ENCODE data around the gene OR6J1. TPM values are rescaled to one million over a fixed set of nuclear protein-coding genes. Genes with fewer than 3 reads are reported as not detected.
A peak's percentile ranks its signal among the peaks of the same experiment; 100 is the strongest.

OR6J1 gene
- total and polyA plus RNA-seq, 2 of the 13 experiments (the other 11 are each of a cell fraction or from before 2014, with no cell fraction given) = not detected

DNA sequence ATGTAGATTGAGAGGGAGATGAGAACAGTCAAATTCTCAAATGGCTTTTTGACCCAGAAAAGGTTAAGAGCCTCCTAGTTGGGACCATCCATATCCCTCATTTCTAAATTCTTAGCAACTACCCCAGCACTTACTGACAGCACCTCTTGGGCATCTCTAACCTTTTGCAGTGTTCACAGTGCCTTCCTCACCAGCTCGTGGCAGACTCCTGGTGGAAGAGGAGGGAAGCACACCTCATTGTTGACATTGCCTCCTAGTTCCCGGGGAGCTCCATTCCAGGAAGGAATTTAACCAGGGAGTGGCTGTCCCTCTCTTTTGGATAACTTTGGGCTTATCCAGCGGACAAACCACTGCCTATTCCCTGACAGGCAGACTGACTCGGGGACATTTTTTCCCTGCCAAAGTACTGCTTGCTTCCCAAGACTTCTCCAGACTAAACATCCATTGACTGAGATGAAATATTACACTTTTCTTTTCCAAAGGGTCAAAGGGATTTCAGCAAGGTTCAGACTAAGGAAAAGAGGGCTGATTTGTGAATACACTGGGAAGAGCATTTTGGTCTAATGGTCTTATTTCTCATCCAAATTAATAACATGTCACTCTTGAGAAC is 9.0 kb upstream of the OR6J1 start (continued):
- TF ChIP-seq KLF6 (CRISPR knock-in tag; IDR thresholded peaks at IDR 0.05) (0 out of 2 replicates have a peak, but pooled peaks have one; percentile 68), ZNF331 (CRISPR knock-in tag; IDR thresholded peaks at IDR 0.05) (peak; percentile 84), ZNF292 (CRISPR knock-in tag; IDR thresholded peaks at IDR 0.05; ENCODE audit: borderline replicate concordance, low read depth) (0 out of 2 replicates have a peak, but pooled peaks have one; percentile 33), GATAD2A (CRISPR knock-in tag; IDR thresholded peaks at IDR 0.05) (peak; percentile 75), ZBTB25 (CRISPR knock-in tag; IDR thresholded peaks at IDR 0.05) (peak; percentile 66; the same call in 1 of the 2 replicates), ARNTL (CRISPR knock-in tag; IDR thresholded peaks at IDR 0.05) (peak; percentile 64; the same call in 1 of the 2 replicates), LCORL (IDR thresholded peaks at IDR 0.05) (no peak), LCORL (CRISPR knock-in tag; IDR thresholded peaks at IDR 0.05) (peak; percentile 65), GPBP1L1 (CRISPR knock-in tag; IDR thresholded peaks at IDR 0.05) (no peak), MIER3 (CRISPR knock-in tag; IDR thresholded peaks at IDR 0.05; ENCODE audit: borderline replicate concordance) (peak; percentile 81; the same call in 1 of the 2 replicates), ZNF558 (CRISPR knock-in tag; IDR thresholded peaks at IDR 0.05; ENCODE audit: borderline replicate concordance) (no peak), ZNF230 (CRISPR knock-in tag; IDR thresholded peaks at IDR 0.05) (0 out of 2 replicates have a peak, but pooled peaks have one; percentile 33), ZBTB20 (CRISPR knock-in tag; IDR thresholded peaks at IDR 0.05; ENCODE audit: borderline replicate concordance, low read depth) (0 out of 2 replicates have a peak, but pooled peaks have one; percentile 54), JUNB (CRISPR knock-in tag; IDR thresholded peaks at IDR 0.05; ENCODE audit: borderline replicate concordance) (no peak), IKZF4 (CRISPR knock-in tag; IDR thresholded peaks at IDR 0.05; ENCODE audit: borderline replicate concordance, low read depth, not compliant biosample characterization) (peak; percentile 70), BCL6 (CRISPR knock-in tag; IDR thresholded peaks at IDR 0.05) (peak; percentile 54; the same call in 1 of the 2 replicates), KLF9 (CRISPR knock-in tag; IDR thresholded peaks at IDR 0.05; ENCODE audit: low read depth) (peak; percentile 66; the same call in 1 of the 2 replicates), MEIS1 (CRISPR knock-in tag; IDR thresholded peaks at IDR 0.05; ENCODE audit: borderline replicate concordance) (0 out of 2 replicates have a peak, but pooled peaks have one; percentile 60), SMAD3 (CRISPR knock-in tag; IDR thresholded peaks at IDR 0.05) (peak; percentile 89; the same call in 1 of the 2 replicates), SMC3 (IDR thresholded peaks at IDR 0.05; ENCODE audit: low read length) (peak; percentile 100), ZNF12 (CRISPR knock-in tag; IDR thresholded peaks at IDR 0.05) (peak; percentile 34; the same call in 1 of the 2 replicates), RXRB (CRISPR knock-in tag; IDR thresholded peaks at IDR 0.05; ENCODE audit: borderline replicate concordance) (peak; percentile 67; the same call in 1 of the 2 replicates)
- TF ChIP-seq, protein P1, sequence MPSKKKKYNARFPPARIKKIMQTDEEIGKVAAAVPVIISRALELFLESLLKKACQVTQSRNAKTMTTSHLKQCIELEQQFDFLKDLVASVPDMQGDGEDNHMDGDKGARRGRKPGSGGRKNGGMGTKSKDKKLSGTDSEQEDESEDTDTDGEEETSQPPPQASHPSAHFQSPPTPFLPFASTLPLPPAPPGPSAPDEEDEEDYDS (CRISPR knock-in tag; IDR thresholded peaks at IDR 0.05) = peak; percentile 47; the same call in 1 of the 2 replicates
- TF ChIP-seq, protein P2, sequence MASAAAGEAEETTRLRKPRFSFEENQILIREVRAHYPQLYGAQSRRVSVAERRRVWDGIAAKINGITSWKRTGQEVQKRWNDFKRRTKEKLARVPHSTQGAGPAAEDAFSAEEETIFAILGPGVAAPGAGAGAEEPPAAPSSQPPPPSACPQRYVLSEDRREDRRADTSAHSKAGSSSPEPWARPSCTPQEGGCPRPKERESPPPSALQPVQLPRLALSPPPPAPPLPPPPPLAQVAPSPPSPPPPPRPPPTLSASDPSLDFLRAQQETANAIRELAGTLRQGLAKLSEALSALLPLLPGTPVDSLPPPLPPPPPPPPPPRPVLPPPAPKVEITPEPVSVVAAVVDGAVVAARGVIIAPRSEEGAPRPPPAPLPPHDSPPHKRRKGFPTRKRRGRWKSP (CRISPR knock-in tag; IDR thresholded peaks at IDR 0.05) = 0 out of 2 replicates have a peak, but pooled peaks have one; percentile 22
- TF ChIP-seq, protein P3, sequence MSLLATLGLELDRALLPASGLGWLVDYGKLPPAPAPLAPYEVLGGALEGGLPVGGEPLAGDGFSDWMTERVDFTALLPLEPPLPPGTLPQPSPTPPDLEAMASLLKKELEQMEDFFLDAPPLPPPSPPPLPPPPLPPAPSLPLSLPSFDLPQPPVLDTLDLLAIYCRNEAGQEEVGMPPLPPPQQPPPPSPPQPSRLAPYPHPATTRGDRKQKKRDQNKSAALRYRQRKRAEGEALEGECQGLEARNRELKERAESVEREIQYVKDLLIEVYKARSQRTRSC (CRISPR knock-in tag; IDR thresholded peaks at IDR 0.05; ENCODE audit: low read depth) = 0 out of 2 replicates have a peak, but pooled peaks have one; percentile 33
